GM19023 (cell line): ENCODE measurements around the gene DENND4A.
A peak's percentile ranks its signal among the peaks of the same experiment; 100 is the strongest.

Experiments
- ATAC-seq: cut with Tn5 transposase; IDR thresholded peaks from one replicate; pipeline ENCODE4 v1.9.1; 2021; ENCODE audit warnings: mild to moderate bottlenecking, moderate library complexity; ENCODE audit not compliant: unreplicated experiment

DENND4A gene

DNA sequence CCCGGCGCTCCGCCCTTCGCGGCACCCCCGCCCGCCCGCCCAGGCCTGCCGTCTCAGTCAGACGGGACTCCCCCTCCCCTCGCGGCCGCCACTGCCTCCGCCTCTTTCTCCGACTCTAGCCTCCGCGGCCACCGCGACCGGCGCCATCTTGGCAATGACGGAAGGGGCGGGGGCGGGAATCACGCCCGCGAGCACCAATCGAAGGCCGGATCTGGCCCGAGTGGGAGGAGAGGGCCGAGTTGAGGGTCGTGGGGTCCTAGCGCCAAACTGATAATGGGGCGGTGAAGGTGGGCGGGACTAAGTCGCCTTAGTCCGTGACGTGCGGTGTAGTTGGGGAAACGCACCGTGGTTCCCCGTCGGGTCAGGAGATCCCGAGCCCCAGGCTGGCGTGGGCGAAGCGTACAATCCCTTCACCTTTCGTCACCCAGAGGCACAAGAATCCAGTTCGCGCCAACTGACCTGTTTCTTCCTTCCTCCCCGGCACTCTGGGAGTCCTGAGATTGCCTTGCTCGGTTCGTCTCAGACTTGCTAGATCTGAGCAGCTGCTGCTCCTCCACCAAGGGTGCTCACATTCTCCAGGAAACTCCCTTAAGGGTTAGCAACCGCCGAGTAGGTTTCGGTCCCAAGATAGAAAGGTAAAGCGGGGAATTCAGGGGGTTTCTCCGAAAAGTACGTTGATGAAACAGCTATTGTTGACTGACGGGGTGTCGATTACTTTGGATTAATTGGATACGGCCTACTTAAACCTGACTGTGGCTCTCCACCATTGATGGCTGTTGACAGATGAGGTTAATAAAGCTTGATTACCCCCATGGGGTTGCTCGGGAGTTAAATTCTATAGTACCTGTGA is at the start of gene DENND4A:
Gene DENND4A, minus strand, starts transcription at position 156 of the 850 bp plus-strand sequence. CDS start 35,843 bp downstream, outside the sequence.
- peak; percentile 88 for ATAC-seq

DNA sequence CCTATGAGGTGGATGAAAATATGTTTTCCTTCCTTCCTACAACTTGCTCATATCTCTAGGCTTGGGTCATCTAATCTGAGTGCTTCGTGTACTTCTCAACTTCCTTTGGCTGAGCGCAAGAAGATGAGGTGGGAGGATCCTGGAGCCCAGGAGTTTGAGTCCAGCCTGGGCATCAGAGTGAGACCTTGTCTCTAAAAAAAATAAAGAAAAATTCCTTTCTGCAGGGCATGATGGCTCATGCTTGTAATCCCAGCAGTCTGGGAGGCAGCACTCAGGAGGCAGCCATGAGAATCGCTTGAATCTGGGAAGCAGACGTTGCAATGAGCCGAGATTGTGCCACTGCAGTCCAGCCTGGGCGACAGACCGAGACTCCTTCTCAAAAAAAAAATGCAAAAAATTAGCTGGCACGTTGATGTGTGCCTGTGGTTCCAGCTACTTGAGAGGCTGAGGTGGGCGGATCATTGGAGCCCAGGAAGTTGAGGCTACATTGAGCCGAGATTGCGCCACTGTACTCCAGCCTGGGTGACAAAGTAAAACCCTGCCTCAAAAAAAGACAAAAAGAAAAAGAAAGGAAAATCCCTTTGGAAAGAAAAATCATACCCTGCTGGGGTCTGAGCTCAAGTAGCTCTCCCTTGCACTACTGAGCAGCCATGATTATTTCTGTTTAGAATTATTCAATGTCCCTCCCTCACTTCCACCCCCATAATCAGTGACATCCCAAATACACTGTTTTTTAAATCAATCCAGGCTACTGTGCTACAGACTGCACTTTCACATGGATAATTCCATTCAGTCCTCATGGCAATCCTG is 49.2 kb upstream of the DENND4A start:
- ATAC-seq = no peak

DNA sequence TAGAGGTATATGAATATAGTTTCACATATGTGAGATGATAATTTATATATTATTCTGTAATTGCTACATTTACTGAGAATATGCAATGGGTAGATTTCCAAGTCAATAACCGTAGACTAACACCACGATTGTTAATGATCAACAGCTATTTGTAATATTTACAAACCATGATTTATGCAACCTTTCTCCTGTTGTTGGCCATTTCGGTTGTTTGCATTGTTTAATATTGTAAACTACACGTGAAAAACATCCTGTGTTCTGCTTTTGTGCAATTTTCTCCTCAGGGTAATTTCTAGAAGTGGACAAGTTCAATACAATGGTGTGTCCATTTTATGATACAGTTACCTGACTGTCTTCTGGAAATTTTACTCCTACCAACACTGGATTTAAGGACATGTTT is 47.9 kb upstream of the DENND4A start:
- no peak for ATAC-seq

DNA sequence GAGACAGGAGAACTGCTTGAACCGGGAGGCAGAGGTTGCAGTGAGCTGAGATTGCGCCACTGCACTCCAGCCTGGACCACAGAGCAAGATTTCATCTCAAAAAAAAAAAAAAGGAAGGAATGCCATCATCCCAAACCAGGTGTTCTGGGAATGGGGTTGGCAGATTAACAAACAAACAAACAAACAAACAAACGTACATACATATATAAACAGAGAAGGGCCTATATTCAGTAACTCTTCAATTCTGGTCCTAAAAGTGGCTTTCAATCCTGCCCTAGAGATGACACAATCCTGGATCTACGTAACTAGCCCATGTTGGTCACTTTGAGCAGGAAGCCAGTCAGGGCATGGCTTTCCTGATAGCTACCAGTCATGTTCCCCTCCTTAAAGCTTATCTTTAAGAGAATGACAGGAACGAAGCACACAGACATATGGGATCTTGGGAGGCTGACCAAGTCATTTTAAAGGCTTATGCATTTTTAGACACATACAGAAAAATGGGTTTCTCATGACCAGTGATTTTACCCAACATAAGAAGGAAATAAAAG is 47.3 kb upstream of the DENND4A start:
- ATAC-seq = no peak

DNA sequence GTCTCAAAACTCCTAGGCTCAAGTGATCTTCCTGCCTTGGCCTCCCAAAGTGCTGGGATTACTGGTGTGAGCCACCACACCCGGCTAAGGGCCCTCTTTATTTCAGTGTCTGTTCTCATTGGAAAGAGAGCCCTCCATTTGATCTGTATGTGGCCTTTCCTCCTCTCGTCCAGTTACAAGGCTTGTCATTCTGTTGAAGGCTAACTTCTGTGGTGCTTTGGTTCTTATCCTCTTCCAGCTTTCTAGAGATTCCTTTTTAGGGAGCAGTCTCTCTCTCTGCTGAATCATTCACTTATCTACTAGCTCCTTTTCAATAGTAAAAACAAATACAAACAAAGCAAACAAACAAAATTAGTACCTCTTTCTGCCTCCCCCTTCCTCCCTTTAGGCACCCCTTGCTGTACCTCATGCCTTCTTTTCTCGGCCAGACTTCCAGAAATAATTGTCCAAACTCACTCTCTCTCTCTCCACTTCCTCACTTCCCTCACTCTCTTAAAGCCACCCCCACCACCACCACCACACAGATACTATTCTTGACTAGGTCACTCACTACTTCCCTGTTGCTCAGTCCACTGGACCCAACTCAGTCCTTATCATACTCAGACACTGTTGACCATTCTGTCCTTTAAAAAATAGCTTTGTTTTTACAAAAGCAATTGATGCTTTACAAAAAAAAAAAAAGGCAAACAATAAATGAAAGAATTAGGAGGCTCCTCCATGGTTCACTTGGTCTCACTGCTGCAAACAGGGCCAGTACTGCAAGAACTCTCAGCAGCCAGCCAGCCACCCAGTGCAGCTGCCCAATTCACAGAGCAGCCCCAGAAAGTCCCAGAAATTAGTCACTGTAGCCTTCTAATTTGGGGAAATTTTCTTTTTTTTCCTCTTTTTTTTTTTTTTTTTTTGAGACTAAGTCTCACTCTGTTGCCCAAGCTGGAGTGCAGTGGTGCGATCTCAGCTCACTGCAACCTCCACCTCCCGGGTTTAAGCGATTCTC is 45.5 kb upstream of the DENND4A start:
- no peak for ATAC-seq

DNA sequence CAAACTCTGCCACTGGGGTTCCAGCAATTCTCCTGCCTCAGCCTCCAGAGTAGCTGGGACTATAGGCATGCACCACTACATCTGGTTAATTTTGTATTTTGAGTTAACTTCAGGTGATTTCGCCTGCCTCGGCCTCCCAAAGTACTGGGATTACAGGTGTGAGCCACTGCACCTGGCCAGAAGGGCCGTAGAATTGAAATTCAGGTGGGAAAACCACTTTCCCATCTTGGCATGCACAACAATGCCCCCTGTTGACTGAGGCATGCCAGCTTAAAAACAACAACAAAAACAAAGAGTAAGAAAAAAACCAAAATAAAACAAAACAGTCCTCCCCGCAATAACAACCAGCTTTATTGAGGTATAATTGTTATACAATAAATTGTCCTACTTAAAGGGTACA is 44.6 kb upstream of the DENND4A start:
- no peak for ATAC-seq

DNA sequence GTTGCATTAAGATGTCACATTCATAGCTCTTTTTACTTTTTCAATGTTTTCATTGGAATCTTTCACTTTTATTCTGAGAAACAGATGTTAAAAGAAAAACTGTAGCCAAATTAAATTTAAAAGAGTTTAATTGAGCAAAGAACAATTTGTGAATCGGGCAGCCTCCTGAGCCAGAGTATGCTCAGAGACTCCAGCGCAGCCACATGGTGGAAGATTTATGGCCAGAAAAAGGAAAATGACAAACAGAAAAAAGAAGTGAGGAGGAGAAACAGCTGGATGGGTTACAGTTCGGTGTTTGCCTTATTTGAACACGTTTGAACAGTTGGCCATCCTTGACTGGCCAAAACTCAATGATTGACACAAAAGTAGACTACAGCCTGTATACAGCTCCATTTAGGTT is 43.4 kb upstream of the DENND4A start:
- no peak for ATAC-seq

DNA sequence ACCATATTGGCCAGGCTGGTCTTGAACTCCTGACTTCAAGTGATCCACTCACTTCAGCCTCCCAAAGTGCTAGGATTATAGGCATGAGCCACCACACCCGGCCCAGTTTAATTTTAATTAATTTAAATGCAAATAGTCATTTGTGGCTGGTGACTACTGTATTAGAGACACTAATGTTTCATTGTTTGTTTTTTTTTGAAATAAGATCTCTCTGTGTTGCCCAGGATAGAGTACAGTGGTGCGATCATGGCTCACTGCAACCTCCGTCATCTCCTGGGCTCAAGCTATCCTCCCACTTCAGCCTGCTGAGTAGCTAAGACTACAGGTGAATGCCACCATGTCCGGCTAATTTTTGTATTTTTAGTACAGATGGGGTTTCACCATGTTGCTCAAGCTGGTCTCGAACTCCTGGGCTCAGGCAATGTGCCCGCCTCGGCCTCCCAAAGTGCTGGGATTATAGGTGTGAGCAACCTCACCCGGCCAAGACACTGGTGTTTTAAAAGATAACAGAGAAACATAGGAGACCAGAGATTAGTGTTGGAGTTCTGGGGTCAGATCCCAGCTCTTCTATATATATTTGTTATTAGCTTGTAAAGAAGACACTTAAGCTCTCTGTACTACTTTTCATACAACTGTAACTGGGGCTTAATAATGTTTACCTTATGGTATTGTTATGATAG is 42.6 kb upstream of the DENND4A start:
- no peak for ATAC-seq

DNA sequence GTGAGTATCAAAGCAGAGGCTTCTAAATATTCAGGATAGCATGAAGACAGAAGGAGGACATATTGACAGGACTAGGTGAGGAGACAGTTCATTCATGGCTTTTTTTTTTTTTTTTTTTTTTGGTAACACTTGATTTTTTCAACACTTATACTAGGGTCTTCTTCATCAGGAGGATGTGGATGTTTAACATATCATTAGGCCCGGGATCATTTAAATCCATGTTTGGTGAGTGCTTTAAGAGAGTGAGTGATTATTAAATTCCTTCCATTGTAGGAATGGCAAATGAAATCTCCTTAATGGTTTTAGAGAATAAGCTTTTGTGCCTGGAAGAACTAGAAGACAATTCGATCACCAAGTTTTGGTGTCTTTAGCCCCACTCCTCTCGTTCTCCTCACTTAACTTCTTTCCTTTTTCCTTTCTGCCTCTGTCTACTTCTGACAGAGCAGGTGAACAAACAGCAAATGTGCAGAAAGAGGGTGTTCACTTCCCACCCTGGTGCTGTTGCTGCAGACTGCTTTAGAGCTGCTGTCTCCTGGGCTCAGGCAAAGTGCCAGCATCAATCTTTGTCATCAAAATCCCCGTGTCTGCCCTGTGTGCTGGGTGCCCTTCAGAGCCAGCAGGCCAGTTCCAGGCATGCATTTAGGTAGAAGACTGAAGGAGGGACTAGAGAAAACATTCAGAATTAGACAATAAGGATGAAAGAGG is 41.6 kb upstream of the DENND4A start:
- ATAC-seq = no peak

DNA sequence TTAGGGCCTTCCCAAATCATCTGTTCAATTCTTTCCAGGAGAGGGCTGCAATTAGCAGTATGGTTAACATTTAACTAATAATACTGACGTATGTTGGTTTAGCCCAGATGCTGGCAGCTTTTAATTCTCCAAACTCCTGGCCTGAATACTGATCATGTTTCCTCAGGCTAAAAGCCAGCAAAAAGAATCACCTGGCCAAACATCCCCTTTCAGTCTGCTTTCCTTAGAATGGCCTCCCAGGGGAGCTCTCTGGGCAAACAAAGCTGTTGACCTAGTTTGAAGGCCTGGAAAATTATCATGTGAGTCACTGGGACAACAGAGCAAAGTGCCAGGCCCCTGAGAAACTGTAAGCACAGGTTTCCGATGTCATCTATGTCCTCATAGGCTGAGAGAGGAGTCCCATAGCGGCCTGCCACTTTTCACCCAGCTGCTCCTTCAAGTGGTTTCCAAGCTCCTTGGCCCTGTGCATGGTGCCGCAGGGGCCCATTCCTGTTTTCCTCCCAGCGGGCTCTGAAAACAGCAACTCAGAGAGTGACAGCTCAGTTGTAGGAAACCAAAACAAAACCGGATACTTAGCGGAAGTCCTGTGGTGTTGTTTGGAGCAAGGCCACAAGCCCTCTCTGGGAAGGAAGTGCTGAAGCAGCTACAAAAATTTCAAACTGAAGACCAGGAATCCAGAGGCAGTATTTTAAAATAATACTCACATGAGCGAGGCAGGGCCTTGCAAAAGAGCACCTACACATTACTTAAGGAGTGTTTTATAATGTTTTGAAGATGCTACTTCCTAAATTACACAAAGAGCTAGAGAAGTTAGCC is 40.7 kb upstream of the DENND4A start:
- ATAC-seq = no peak

DNA sequence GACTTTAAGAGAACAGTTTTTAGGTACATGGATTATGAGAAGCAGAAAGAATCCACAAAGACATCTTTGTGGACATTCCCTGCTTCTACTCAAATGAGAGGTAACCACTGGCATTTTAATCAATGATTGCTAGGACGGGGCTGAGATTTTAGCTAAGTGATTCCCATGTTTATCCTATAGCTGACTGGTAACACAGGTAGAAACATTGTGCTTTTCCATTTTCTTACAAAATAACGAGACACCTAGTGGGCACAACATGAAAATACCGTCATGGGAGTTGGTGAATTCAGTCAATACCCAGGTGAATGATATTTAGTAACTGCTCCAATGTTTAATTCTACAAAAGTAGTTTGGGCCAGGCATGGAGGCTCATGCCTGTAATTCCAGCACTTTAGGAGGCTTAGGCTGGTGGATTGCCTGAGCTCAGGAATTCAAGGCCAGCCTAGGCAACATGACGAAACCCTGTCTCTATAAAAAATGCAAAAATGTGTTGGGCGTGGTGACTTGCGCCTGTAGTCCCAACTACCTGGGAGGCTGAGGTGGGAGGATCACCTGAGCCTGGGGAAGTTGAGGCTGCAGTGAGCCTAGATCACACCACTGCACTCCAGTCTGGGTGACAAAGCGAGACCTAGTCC is 37.2 kb upstream of the DENND4A start:
- no peak for ATAC-seq

DNA sequence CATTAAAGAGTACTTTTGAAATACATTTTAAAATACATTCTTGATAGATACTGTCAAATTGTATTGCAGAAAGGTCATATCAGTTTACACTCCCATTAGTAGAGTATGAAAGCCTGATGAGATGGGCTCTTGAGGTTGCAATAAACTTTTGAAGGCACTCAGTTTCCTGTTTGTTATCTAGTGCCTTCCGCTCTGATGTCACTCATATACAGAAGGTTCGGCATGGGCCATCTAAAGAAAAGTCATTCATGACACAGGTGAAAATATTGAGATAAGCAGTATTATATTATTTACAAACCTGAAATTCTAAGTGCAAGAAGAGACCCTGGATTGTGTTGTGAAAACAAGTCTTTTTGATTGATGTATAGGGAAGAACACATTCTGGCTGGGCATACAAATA is 36.5 kb upstream of the DENND4A start:
- no peak for ATAC-seq

DNA sequence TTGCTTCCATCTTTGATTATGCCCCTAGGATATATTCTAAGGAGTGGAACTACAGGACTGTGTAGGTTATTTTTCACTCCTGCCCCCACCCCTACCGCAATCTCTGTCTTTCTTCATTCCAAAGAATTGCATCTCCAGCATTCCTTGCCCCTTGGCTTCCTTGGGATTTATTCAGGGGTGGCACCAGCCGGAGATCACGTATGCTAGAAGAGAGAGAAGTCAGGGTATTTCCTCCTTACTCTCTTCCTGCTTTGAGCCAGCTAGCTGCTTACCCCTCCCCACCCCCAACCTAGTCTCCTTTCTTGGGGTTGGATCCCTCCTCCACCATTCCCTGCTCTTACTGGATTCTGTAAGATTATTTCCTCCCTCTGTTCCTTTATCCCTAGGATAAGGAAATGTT is 35.0 kb upstream of the DENND4A start:
- no peak for ATAC-seq

DNA sequence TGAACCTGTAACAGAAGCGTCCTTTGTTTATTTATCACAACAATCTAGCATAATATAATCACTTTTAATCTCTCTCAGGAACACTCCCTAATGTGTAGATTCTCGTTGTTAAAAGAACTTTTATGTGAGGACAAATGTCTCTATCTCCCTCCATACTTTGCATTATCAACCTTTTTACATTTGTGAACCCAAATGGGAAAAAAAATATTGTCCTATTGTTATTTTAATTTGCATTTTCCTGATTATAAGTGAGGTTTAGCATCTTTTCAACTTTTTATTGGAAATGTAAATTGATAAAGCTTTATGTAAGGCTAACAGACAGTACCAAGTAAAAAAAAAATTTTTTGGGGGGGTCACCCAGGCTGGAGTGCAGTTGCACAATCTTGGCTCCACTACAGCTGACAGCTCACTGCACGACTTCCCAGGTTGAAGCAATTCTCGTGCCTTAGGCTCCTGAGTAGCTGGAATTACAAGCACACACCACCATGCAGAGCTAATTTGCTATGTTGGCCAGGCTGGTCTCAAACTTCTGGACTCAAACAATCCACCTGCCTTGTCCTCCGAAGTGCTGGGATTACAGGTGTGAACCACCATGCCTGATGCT is 33.0 kb upstream of the DENND4A start:
- no peak for ATAC-seq

DNA sequence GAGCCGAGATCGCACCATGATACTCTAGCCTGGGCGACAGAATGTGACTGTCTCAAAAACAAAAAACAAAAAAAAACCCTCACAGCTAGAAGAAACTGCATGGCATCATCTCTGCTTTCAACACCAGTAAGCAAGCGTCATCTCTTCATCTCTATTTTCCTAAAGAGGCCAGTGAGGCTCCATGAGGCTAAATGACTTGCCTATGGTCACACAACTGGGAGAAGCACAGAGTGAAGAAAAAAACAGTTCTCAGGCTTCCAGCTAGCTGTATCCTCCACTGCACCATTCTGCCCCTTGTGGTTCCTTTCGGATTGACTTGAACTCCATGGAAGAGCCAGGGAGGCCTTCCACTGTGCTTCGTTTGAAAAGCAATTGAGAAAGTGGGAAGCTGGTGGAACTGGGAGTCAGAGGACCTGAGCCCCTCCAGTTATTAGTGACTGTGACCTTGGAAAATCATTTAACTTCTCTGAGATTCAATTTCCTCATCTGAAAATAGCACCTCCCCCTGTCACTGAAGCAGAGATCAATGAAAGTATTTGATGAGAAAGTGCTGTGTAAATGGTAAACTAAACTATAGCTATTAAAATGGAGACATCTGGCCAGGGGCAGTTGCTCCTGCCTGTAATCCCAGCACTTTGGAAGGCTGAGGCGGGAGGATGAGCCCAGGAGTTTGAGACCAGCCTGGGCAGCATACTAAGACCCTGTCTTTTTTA is 32.1 kb upstream of the DENND4A start:
- no peak for ATAC-seq

DNA sequence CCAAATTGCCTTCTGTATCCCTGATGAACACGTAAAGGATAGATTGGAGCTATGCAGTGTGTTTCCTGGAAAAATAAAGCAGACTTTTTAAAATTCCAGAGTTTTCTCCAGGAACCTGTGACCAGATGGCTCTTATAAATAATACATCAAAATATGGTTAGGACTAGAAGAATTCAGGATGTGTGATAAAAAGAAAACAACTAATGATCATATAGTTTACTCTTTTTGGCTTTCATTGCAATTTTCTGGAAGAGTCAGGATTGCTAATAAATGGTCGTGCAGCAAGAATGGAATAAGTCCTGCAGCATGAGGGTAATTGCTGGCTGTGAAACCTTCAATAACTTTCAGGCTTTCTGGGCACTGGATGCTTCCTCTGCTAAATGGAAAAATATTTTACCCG is 30.2 kb upstream of the DENND4A start:
- ATAC-seq = no peak

DNA sequence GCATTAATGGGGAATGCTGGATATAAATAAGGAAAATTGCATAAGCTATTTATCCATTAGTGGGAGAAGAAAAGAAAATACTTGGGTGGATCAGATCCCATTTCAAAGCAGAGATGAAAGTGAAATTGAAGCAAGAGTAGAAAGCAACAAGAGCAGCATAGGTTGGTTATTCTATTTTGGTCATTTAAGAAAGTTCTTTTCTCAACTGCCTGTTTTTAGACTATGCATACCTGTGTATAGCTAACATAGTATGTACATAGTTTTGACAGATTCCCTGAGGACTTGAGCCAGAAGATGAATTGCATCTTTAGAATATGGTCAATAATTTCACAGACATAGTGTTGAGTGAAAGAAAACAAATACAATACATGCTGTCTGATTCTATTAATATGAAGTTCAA is 29.0 kb upstream of the DENND4A start:
- no peak for ATAC-seq
